Small intestine (tissue), 16 donors: ENCODE data around the gene ADCY7. TPM values are rescaled to one million over a fixed set of nuclear protein-coding genes. Genes with fewer than 3 reads are reported as not detected.

ENCODE experiments used
- DNase-seq, 2 donors: peaks; one replicate each; pipeline versions ENCODE4 v3.0.0 to v3.0.0-alpha.2; 2013
- FAIRE-seq: peaks from 2 replicates; lab custom pipeline; 2012; peaks lifted over from hg19 to GRCh38; lab: Jason Lieb, UNC
- H3K27ac ChIP-seq, 3 donors: one replicate each; pipeline ENCODE4 v1.5.1; 2013; ENCODE audit warnings: low read length in 2 of 3, mild to moderate bottlenecking in 2 of 3, control low read depth in 1 of 3, inconsistent platforms in 1 of 3, low read depth in 1 of 3, moderate library complexity in 1 of 3
- H3K27me3 ChIP-seq, 3 donors: one replicate each; pipeline ENCODE4 v1.6.1; 2013; ENCODE audit warnings: low read length in 3 of 3, inconsistent platforms in 1 of 3; ENCODE audit not compliant: control insufficient read depth in 3 of 3, insufficient read depth in 3 of 3
- H3K36me3 ChIP-seq, 3 donors: one replicate each; pipeline ENCODE4 v1.6.1; 2013; ENCODE audit warnings: low read length in 3 of 3, inconsistent platforms in 1 of 3, low read depth in 1 of 3, mild to moderate bottlenecking in 1 of 3, moderate library complexity in 1 of 3; ENCODE audit not compliant: control insufficient read depth in 3 of 3, insufficient read depth in 2 of 3
- H3K4me1 ChIP-seq, 3 donors: one replicate each; pipeline ENCODE4 v1.6.1; 2013; ENCODE audit warnings: low read length in 2 of 3, inconsistent platforms in 1 of 3, low read depth in 1 of 3, mild to moderate bottlenecking in 1 of 3, moderate library complexity in 1 of 3; ENCODE audit not compliant: control insufficient read depth in 3 of 3, insufficient read depth in 2 of 3
- H3K4me3 ChIP-seq, 3 donors: one replicate each; pipeline ENCODE4 v1.5.1; 2013; ENCODE audit warnings: low read length in 3 of 3, control low read depth in 1 of 3, inconsistent platforms in 1 of 3, low read depth in 1 of 3, mild to moderate bottlenecking in 1 of 3, moderate library complexity in 1 of 3
- H3K9me3 ChIP-seq, 2 donors: one replicate each; pipeline ENCODE4 v1.6.1; 2013; ENCODE audit warnings: low read depth in 1 of 2, low read length in 1 of 2; ENCODE audit not compliant: control insufficient read depth in 2 of 2, insufficient read depth in 1 of 2
- WGBS, 3 donors: extraction: QIAGEN DNeasy Blood & Tissue Kit; methylation state at CpG; one replicate each; pipeline ENCODE4 v1.1.7; 2013; 5-methylcytosine and 5-hydroxymethylcytosine counted together
- long read RNA-seq, 10 donors: transcript quantifications; one replicate each; lab custom pipeline, GENCODE V29; 2026
- polyA plus RNA-seq, 4 donors: library from polyadenylated mRNA; stranded (reverse) in 3 of 4; unstranded in 1 of 4; fragments of 200-250 nt in 3 of 4; fragments of 120-200 nt in 1 of 4; gene quantifications; one replicate each; pipeline versions ENCODE4 v1.2.1 to v1.2.3, GENCODE V29; 2013
- donor health status: healthy with polysubstance abuse.
- donor health status: control.
- donor health status: control.
- donor health status: Bipolar disorder and iron deficiency.
- donor health status: healthy.

Gene ADCY7
- 1 to 10 TPM in 2 of 4 donors, under 1 TPM in 2; 0.45 to 7.3 (median 3.4) TPM for polyA plus RNA-seq
- long read RNA-seq, donor 1 = 0 reads
- long read RNA-seq, donor 2, full-length matches to known transcripts = 1 of 1 reads
- long read RNA-seq, donor 2, partial matches to known transcripts = 0 of 1 reads
- long read RNA-seq, donor 2, other reads (novel, unspliced or antisense) = 0 of 1 reads
- long read RNA-seq, donor 3, partial matches to known transcripts = 79 of 79 reads
- long read RNA-seq, donor 3, other reads (novel, unspliced or antisense) = 0 of 79 reads
- long read RNA-seq, donor 4 = 0 reads
- long read RNA-seq, donor 5 = 0 reads
- long read RNA-seq, donor 6, partial matches to known transcripts = 71 of 71 reads
- long read RNA-seq, donor 6, other reads (novel, unspliced or antisense) = 0 of 71 reads
- long read RNA-seq, donor 7, partial matches to known transcripts = 299 of 312 reads
- long read RNA-seq, donor 7, other reads (novel, unspliced or antisense) = 13 of 312 reads
- long read RNA-seq, donor 8 = 0 reads
- long read RNA-seq, donor 9 = 0 reads
- long read RNA-seq, donor 10, partial matches to known transcripts = 120 of 121 reads
- long read RNA-seq, donor 10, other reads (novel, unspliced or antisense) = 0 of 121 reads

- Histone ChIP-seq H3K27me3 (no peaks in the 10 kb centered on the region), H3K9me3 (no peaks in the 10 kb centered on the region), H3K4me3 (peak within 1 kb of the TSS; percentile 20 to 52 (median 28)), H3K27ac (peak within 1 kb of the TSS in 2 of 3 donors; percentile 28 to 58), H3K4me1 (peaks cover 0 to 26% (median 0%) of the 10 kb centered on the region in 3 donors), H3K36me3 (no peaks in the 10 kb centered on the region)
- FAIRE-seq (no peak), DNase-seq (peak; percentile 81 to 86)
- 12 to 20% (median 16%) methylated on average over 25 of the region's 25 CpGs for WGBS, 3 donors
These were observed at the start of gene ADCY7 for GRCh38 chr16:50266337-50267091. ADCY7 (plus strand) TSS chr16:50266551; CDS start chr16:50288180, 21,629 bp downstream.

- peaks cover 9 to 37% (median 9%) of the 10 kb centered on the region in 3 donors for H3K36me3 ChIP-seq
- FAIRE-seq (no peak), DNase-seq (no peak)
- no peaks in the 10 kb centered on the region for H3K9me3 ChIP-seq
- H3K4me1 ChIP-seq = no peaks in the 10 kb centered on the region
- WGBS, 3 donors = 97 to 98% (median 97%) methylated on average over 4 of the region's 4 CpGs
- no peak overlapping the region for H3K4me3 ChIP-seq
- no peaks in the 10 kb centered on the region for H3K27me3 ChIP-seq
- H3K27ac ChIP-seq = no peak overlapping the region
These were observed 46.9 kb upstream of the ADCY7 start for GRCh38 chr16:50219402-50219975.

- 79 to 87% (median 82%) methylated on average over 3 of the region's 3 CpGs for WGBS, 3 donors
- Histone ChIP-seq H3K4me1 (no peaks in the 10 kb centered on the region), H3K27me3 (no peaks in the 10 kb centered on the region), H3K9me3 (no peaks in the 10 kb centered on the region), H3K36me3 (peaks cover 0 to 42% (median 10%) of the 10 kb centered on the region in 3 donors), H3K27ac (no peak overlapping the region), H3K4me3 (no peak overlapping the region)
- FAIRE-seq (no peak), DNase-seq (no peak)
These were observed 42.1 kb upstream of the ADCY7 start for GRCh38 chr16:50224286-50224685.

- FAIRE-seq (no peak), DNase-seq (no peak)
- H3K4me3 ChIP-seq = no peak overlapping the region
- no peak overlapping the region for H3K27ac ChIP-seq
- 82 to 87% (median 85%) methylated on average over 3 of the region's 3 CpGs for WGBS, 3 donors
- no peaks in the 10 kb centered on the region for H3K4me1 ChIP-seq
- no peaks in the 10 kb centered on the region for H3K9me3 ChIP-seq
- peaks cover 0 to 23% (median 15%) of the 10 kb centered on the region in 3 donors for H3K36me3 ChIP-seq
- H3K27me3 ChIP-seq = no peaks in the 10 kb centered on the region
These were observed 39.2 kb upstream of the ADCY7 start for GRCh38 chr16:50227120-50227519.

- peaks cover 0 to 23% (median 15%) of the 10 kb centered on the region in 3 donors for H3K36me3 ChIP-seq
- no peak overlapping the region for H3K4me3 ChIP-seq
- DNase-seq (no peak), FAIRE-seq (no peak)
- no peaks in the 10 kb centered on the region for H3K4me1 ChIP-seq
- no peak overlapping the region for H3K27ac ChIP-seq
- no peaks in the 10 kb centered on the region for H3K27me3 ChIP-seq
- H3K9me3 ChIP-seq = no peaks in the 10 kb centered on the region
- 79 to 85% (median 81%) methylated on average over 8 of the region's 8 CpGs for WGBS, 3 donors
These were observed 38.7 kb upstream of the ADCY7 start for GRCh38 chr16:50227665-50228064.

- FAIRE-seq (no peak), DNase-seq (no peak)
- Histone ChIP-seq H3K27ac (no peak overlapping the region), H3K27me3 (no peaks in the 10 kb centered on the region), H3K9me3 (no peaks in the 10 kb centered on the region), H3K36me3 (peaks cover 0 to 21% (median 15%) of the 10 kb centered on the region in 3 donors), H3K4me1 (no peaks in the 10 kb centered on the region), H3K4me3 (no peak overlapping the region)
- WGBS, 3 donors = 94 to 97% (median 94%) methylated on average over 5 of the region's 5 CpGs
These were observed 37.9 kb upstream of the ADCY7 start for GRCh38 chr16:50228364-50228868.

GRCh38 chr16:50229149-50229726 is 37.1 kb upstream of the ADCY7 start:
- no peak overlapping the region for H3K27ac ChIP-seq
- no peak for DNase-seq
- H3K27me3 ChIP-seq = no peaks in the 10 kb centered on the region
- H3K4me3 ChIP-seq = no peak overlapping the region
- 91 to 94% (median 92%) methylated on average over 10 of the region's 10 CpGs for WGBS, 3 donors
- FAIRE-seq = no peak
- peaks cover 0 to 21% (median 15%) of the 10 kb centered on the region in 3 donors for H3K36me3 ChIP-seq
- H3K4me1 ChIP-seq = no peaks in the 10 kb centered on the region
- H3K9me3 ChIP-seq = no peaks in the 10 kb centered on the region
